CD4-positive, alpha-beta memory T cell (primary cell): ENCODE results near the gene CNTN5. TPM values are rescaled to one million over a fixed set of nuclear protein-coding genes. Genes with fewer than 3 reads are reported as not detected.

Source experiments
- CTCF ChIA-PET: fragments of 350-600 bp; sonication (Branson Sonifier 250); formaldehyde crosslinking; loops from one replicate; lab custom pipeline; 2021; ENCODE audit warnings: inconsistent platforms; ENCODE audit not compliant: partially characterized antibody; lab: Charles Lee
- POLR2A ChIA-PET: fragments of 350-600 bp; sonication (Branson Sonifier 250); formaldehyde crosslinking; loops from one replicate; lab custom pipeline; 2021; ENCODE audit not compliant: partially characterized antibody; lab: Charles Lee
- DNase-seq, 5 donors: peaks; one replicate each; pipeline versions ENCODE4 v3.0.0 to v3.0.0-alpha.2; 2020 to 2022; ENCODE audit warnings: mixed read lengths in 1 of 5
- H3K27ac ChIP-seq: one replicate; pipeline ENCODE4 v1.7.0; 2013; ENCODE audit warnings: low read depth, low read length
- H3K27me3 ChIP-seq: 2 replicates; pipeline ENCODE4 v1.7.0; 2013; ENCODE audit warnings: mild to moderate bottlenecking, low read length, moderate library complexity; ENCODE audit not compliant: insufficient read depth
- H3K36me3 ChIP-seq: 2 replicates; pipeline ENCODE4 v1.7.0; 2013; ENCODE audit warnings: mild to moderate bottlenecking, low read length, moderate library complexity; ENCODE audit not compliant: insufficient read depth
- H3K4me1 ChIP-seq: 2 replicates; pipeline ENCODE4 v1.7.0; 2013; ENCODE audit warnings: mild to moderate bottlenecking, low read length, moderate library complexity; ENCODE audit not compliant: insufficient read depth
- H3K4me3 ChIP-seq, 2 donors: one replicate each; pipeline ENCODE4 v1.7.0; 2013; ENCODE audit warnings: low read length in 2 of 2, mild to moderate bottlenecking in 1 of 2
- H3K9me3 ChIP-seq, 2 donors: one replicate each; pipeline ENCODE4 v1.7.0; 2013; ENCODE audit warnings: low read length in 2 of 2, control low read depth in 1 of 2; ENCODE audit not compliant: control insufficient read depth in 1 of 2
- H3K27ac Mint-ChIP-seq, 7 donors: one replicate each; pipeline ENCODE4 v1.8.0; 2020 to 2021; ENCODE audit warnings: mixed read lengths in 7 of 7, mild to moderate bottlenecking in 6 of 7, inconsistent platforms in 3 of 7, moderate library complexity in 3 of 7
- H3K27me3 Mint-ChIP-seq, 2 donors: one replicate each; pipeline ENCODE4 v1.8.0; 2020 to 2021; ENCODE audit warnings: mixed read lengths in 2 of 2
- H3K36me3 Mint-ChIP-seq, 2 donors: one replicate each; pipeline ENCODE4 v1.8.0; 2020 to 2021; ENCODE audit warnings: mixed read lengths in 2 of 2, inconsistent platforms in 1 of 2, mild to moderate bottlenecking in 1 of 2
- H3K4me1 Mint-ChIP-seq, 4 donors: one replicate each; pipeline ENCODE4 v1.8.0; 2020 to 2021; ENCODE audit warnings: mixed read lengths in 4 of 4, mild to moderate bottlenecking in 1 of 4
- H3K4me3 Mint-ChIP-seq, 8 donors: one replicate each; pipeline ENCODE4 v1.8.0; 2020 to 2021; ENCODE audit warnings: mixed read lengths in 8 of 8, mild to moderate bottlenecking in 7 of 8, moderate library complexity in 6 of 8, inconsistent platforms in 3 of 8
- H3K9me3 Mint-ChIP-seq, 8 donors: one replicate each; pipeline ENCODE4 v1.8.0; 2020 to 2021; ENCODE audit warnings: mixed read lengths in 8 of 8, mild to moderate bottlenecking in 5 of 8, inconsistent platforms in 3 of 8, moderate library complexity in 1 of 8
- intact Hi-C: fragments of 100-400 bp; cut with micrococcal nuclease; formaldehyde crosslinking; loops from one replicate; pipeline ENCODE4 v1.15.1; 2023
- polyA plus RNA-seq, 2 donors: library from polyadenylated mRNA; unstranded; fragments of 300-500 nt; fragmentation: Illumina TruSeq; gene quantifications; one replicate each; pipeline ENCODE4 v1.2.3, GENCODE V29; 2021
- total RNA-seq, 2 experiments: library from RNA; stranded (reverse); gene quantifications; one replicate each; pipeline ENCODE4 v1.2.3, GENCODE V29; 2021

Gene CNTN5
- total RNA-seq (not detected), polyA plus RNA-seq (not detected)

DNA sequence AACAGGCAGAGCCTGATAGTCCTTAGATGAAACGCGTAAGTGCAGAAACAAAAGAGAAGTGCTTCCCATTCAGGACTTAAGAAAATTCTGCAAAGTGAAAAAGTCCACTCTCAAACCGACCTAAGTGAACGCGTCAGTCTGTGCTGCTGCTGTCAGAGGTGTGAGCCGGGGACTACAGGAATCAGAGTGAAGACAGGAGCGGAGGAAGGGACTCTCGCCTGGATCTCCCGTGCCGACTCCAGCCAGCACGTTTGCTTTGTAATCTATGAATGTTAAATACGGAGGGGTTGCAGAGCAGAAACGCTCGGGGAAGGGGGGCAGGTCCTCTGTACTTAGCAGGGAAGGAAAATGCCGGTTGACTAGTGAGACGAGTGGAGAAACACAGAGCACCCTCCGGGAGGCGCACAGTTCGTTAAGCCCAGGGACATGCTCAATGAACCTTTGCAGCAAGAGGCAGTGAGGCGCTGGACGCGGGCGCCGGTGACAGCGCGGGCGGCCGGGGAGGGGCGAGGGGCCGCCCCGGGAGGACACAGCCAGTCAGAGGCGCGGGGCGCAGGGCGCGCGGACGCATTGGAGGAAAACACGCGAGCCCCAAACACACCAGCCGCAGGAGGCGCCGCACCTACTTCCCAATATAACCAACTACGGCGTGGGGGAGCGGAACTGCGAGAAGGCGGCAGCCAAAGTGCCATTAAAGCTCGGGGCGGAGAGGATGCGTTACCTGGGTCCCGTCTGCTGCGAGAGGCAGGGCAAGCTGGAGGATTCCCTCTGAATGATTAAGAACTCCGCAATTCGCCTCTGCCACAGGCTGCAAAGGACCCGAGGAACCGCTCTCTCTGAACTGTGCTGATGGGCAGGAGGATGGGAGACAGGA, at the start of gene CNTN5:
TSS of gene CNTN5 (plus strand) at position 598 of the 874 bp plus-strand sequence.
- DNase-seq = no peak
- Mint-ChIP-seq H3K4me1 (peaks cover 5 to 12% (median 8%) of the 10 kb centered on the region in 4 donors), H3K27me3 (peaks cover 6 to 25% of the 10 kb centered on the region in 2 donors)

GRCh38 chr11:98979205-98979604, 41.5 kb upstream of the CNTN5 start:
- Mint-ChIP-seq H3K9me3 (peaks cover 2 to 14% (median 3%) of the 10 kb centered on the region in 8 donors), H3K4me3 (no peak overlapping the region), H3K36me3 (no peaks in the 10 kb centered on the region), H3K4me1 (no peaks in the 10 kb centered on the region), H3K27me3 (no peaks in the 10 kb centered on the region), H3K27ac (no peak overlapping the region)
- ChIA-PET POLR2A (no interaction called here), CTCF (no interaction called here)
- Histone ChIP-seq H3K27me3 (no peaks in the 10 kb centered on the region), H3K4me1 (no peaks in the 10 kb centered on the region), H3K4me3 (no peak overlapping the region), H3K36me3 (no peaks in the 10 kb centered on the region), H3K27ac (no peak overlapping the region), H3K9me3 (no peaks in the 10 kb centered on the region)
- intact Hi-C loops = no loop called here
- no peak for DNase-seq

More for the DNA sequence above, at the start of gene CNTN5:
- Histone ChIP-seq H3K27me3 (peaks cover 3% of the 10 kb centered on the region), H3K4me1 (no peaks in the 10 kb centered on the region), H3K4me3 (no peak within 1 kb of the TSS), H3K9me3 (no peaks in the 10 kb centered on the region), H3K36me3 (no peaks in the 10 kb centered on the region), H3K27ac (no peak within 1 kb of the TSS)
- Mint-ChIP-seq H3K9me3 (peaks cover 0 to 4% (median 0%) of the 10 kb centered on the region in 8 donors), H3K27ac (peak within 1 kb of the TSS in 1 of 7 donors; percentile 66), H3K4me3 (peak within 1 kb of the TSS in 7 of 8 donors; percentile 35 to 76 (median 65)), H3K36me3 (no peaks in the 10 kb centered on the region)
- POLR2A ChIA-PET = no interaction called here
- CTCF ChIA-PET = no interaction called here
- intact Hi-C loops = no loop called here

DNA sequence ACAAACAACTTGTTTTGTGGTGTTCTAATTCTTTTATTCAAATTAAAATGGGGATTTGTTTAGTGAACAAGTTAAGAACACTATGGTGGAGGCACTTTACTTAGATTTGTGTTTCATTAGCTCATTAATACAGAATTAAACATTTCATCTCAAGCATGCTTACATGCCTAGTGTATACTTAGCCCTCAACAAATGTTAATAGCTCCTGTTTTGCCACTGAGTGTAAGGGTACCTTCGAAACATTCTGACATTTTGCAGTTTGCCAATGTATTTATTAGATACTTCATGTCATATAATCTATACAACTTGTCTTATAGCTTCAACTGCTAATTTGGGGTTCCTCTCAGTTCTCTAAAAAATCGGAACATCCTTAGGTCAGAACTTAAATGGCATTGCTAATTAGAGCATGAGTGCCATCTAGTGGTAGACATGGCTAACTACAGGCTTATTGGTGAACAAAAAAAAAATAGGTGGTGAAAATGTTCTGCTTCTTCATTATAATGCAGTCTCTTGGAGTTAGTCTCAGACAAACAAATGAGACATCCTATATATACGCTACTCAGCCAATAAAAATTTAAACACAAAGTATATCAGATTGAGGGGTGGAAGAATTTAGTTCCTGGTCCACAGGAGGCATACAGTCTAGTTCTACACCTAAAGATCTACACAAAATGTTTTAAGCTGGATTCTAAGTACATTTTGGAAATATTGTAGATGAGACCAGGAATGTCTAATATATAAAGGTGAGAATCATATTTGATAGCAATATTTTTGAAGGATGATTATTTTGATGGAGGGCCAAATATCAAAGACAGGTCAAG, 4.9 kb upstream of the CNTN5 start:
- no peaks in the 10 kb centered on the region for H3K9me3 ChIP-seq
- H3K27ac Mint-ChIP-seq = no peak overlapping the region
- no peaks in the 10 kb centered on the region for H3K27me3 ChIP-seq
- H3K4me1 Mint-ChIP-seq = peaks cover 5 to 12% (median 6%) of the 10 kb centered on the region in 4 donors
- H3K4me3 Mint-ChIP-seq = no peak overlapping the region
- H3K27me3 Mint-ChIP-seq = peaks cover 6 to 17% of the 10 kb centered on the region in 2 donors
- POLR2A ChIA-PET = no interaction called here
- H3K27ac ChIP-seq = no peak overlapping the region
- H3K36me3 Mint-ChIP-seq = no peaks in the 10 kb centered on the region
- H3K9me3 Mint-ChIP-seq = peaks cover 0 to 4% (median 0%) of the 10 kb centered on the region in 8 donors
- no peak overlapping the region for H3K4me3 ChIP-seq
- H3K36me3 ChIP-seq = no peaks in the 10 kb centered on the region
- DNase-seq = peak in 4 of 5 donors; percentile 21 to 33 (median 30)
- intact Hi-C loops = no loop called here
- CTCF ChIA-PET = interaction anchor here (0.5 to 2.5 kb wide), 6 partner anchors 9 to 1125 kb away, joined by 3 to 15 read pairs (median 4); no protein-coding TSS in a partner anchor
- no peaks in the 10 kb centered on the region for H3K4me1 ChIP-seq

DNA sequence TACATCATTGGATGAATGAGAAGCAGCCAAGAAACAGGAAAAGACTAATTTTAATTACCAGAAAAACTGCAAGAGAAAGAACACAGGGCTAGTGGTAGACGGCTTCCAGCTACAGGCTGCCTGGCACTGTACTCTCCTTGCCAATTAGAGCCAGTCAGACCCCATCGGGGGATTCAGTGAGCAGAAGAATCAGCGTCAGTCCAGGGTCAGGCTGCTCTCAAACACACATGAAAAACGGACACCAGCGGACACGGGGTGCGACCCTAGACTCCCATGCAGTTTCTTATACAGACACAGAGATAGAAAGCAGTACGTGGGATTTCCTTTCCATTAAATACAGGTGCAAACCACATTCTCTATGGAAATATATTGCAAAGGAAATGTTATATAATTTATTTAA, 1.1 kb upstream of the CNTN5 start:
- DNase-seq = no peak
- Histone ChIP-seq H3K9me3 (no peaks in the 10 kb centered on the region), H3K36me3 (no peaks in the 10 kb centered on the region), H3K4me1 (no peaks in the 10 kb centered on the region), H3K4me3 (no peak overlapping the region), H3K27me3 (peaks cover 3% of the 10 kb centered on the region), H3K27ac (no peak overlapping the region)
- CTCF ChIA-PET = no interaction called here
- intact Hi-C loops = no loop called here
- H3K4me3 Mint-ChIP-seq = peak overlapping the region in 2 of 8 donors; percentile 20 to 33
- peaks cover 5 to 12% (median 8%) of the 10 kb centered on the region in 4 donors for H3K4me1 Mint-ChIP-seq
- peak overlapping the region in 2 of 7 donors; percentile 34 to 66 for H3K27ac Mint-ChIP-seq
- POLR2A ChIA-PET = no interaction called here
- peaks cover 0 to 4% (median 0%) of the 10 kb centered on the region in 8 donors for H3K9me3 Mint-ChIP-seq
- H3K36me3 Mint-ChIP-seq = no peaks in the 10 kb centered on the region
- H3K27me3 Mint-ChIP-seq = peaks cover 6 to 25% of the 10 kb centered on the region in 2 donors

DNA sequence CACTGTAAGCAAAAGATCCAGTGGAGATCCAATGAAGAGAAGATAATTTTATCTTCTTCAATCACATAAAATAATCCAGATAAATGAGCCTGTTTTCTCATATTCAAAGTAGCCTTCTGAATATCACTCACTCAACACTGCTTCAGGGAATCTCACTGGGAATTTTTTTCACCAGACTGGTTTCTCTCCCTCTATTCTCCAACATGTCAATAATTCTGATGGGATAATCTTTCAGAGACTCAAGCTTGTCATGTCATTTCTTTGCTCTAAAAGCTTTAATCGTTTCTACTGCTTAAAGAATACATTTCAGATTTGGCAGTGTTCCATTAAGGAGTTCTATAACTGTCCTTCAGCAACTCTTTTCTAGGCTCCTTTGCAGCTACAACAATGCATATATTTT, 16.3 kb downstream of the CNTN5 start:
- Histone ChIP-seq H3K4me3 (no peak overlapping the region), H3K27ac (no peak overlapping the region), H3K36me3 (no peaks in the 10 kb centered on the region), H3K27me3 (no peaks in the 10 kb centered on the region), H3K9me3 (no peaks in the 10 kb centered on the region), H3K4me1 (no peaks in the 10 kb centered on the region)
- intact Hi-C loops = no loop called here
- H3K27me3 Mint-ChIP-seq = no peaks in the 10 kb centered on the region
- peaks cover 0 to 8% (median 4%) of the 10 kb centered on the region in 8 donors for H3K9me3 Mint-ChIP-seq
- H3K36me3 Mint-ChIP-seq = no peaks in the 10 kb centered on the region
- no peak for DNase-seq
- H3K4me3 Mint-ChIP-seq = no peak overlapping the region
- ChIA-PET POLR2A (no interaction called here), CTCF (no interaction called here)
- no peak overlapping the region for H3K27ac Mint-ChIP-seq
- H3K4me1 Mint-ChIP-seq = no peaks in the 10 kb centered on the region

DNA sequence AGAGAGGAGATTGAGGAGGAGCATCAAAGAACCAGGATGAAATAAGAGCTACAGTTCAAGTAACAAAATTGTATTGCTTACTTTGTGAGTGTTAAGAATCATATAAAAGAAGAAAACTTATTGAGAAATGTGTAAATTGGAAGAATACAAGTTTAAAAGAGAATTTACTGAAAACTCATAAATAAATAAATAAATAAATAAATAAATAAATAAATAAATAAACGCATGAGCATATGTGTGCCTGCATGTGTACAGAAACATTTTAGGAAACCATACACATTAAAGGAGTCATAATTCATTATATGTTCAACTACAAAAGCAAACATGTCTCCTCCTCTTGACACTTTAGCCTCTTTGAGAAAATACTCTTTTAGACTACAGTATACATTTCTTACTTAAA, 42.6 kb downstream of the CNTN5 start:
- intact Hi-C loops = no loop called here
- no peaks in the 10 kb centered on the region for H3K27me3 Mint-ChIP-seq
- Histone ChIP-seq H3K36me3 (no peaks in the 10 kb centered on the region), H3K27me3 (no peaks in the 10 kb centered on the region), H3K27ac (no peak overlapping the region), H3K4me1 (no peaks in the 10 kb centered on the region), H3K4me3 (no peak overlapping the region), H3K9me3 (no peaks in the 10 kb centered on the region)
- peaks cover 0 to 10% (median 0%) of the 10 kb centered on the region in 8 donors for H3K9me3 Mint-ChIP-seq
- no peak overlapping the region for H3K4me3 Mint-ChIP-seq
- no peak for DNase-seq
- ChIA-PET CTCF (no interaction called here), POLR2A (no interaction called here)
- no peaks in the 10 kb centered on the region for H3K4me1 Mint-ChIP-seq
- H3K27ac Mint-ChIP-seq = peak overlapping the region in 1 of 7 donors; percentile 7
- H3K36me3 Mint-ChIP-seq = no peaks in the 10 kb centered on the region

DNA sequence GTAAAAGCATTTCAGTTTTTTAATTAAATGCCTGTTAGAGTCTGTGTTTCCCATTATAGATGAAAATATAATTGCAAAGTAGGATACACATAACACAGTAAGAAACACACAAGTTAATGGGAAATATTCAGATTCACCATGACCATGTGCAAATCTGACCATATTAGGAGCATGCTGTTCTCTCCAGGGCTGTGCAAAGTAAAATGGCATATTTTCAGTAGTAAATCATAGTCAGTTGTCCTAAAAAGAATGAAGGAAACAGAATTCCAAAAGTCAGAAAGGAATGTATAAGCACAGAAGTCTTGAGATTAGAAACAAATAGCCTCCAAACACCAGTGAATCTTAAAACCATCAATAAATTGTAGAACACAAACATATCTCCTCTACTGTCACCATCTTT, 44.4 kb downstream of the CNTN5 start:
- Mint-ChIP-seq H3K36me3 (no peaks in the 10 kb centered on the region), H3K27me3 (no peaks in the 10 kb centered on the region), H3K4me1 (peaks cover 0 to 4% (median 3%) of the 10 kb centered on the region in 4 donors), H3K4me3 (no peak overlapping the region), H3K9me3 (peaks cover 0 to 8% (median 0%) of the 10 kb centered on the region in 8 donors), H3K27ac (no peak overlapping the region)
- ChIA-PET POLR2A (no interaction called here), CTCF (no interaction called here)
- H3K4me1 ChIP-seq = no peaks in the 10 kb centered on the region
- no peak overlapping the region for H3K4me3 ChIP-seq
- DNase-seq = no peak
- no peaks in the 10 kb centered on the region for H3K36me3 ChIP-seq
- H3K27ac ChIP-seq = no peak overlapping the region
- no peaks in the 10 kb centered on the region for H3K27me3 ChIP-seq
- H3K9me3 ChIP-seq = no peaks in the 10 kb centered on the region
- intact Hi-C loops = no loop called here
